CD14-positive monocyte (primary cell): ENCODE data around the gene GDF9. TPM values are rescaled to one million over a fixed set of nuclear protein-coding genes. Genes with fewer than 3 reads are reported as not detected.

Experiments used
- DNase-seq, 3 donors: peaks; one replicate each; pipeline ENCODE4 v3.0.0-alpha.2; 2011 to 2022
- H2AFZ ChIP-seq: 2 replicates; pipeline ENCODE4 v1.6.0; 2012; ENCODE audit warnings: mild to moderate bottlenecking, low read depth, low read length, inconsistent platforms; ENCODE audit not compliant: insufficient read depth, poor library complexity, severe bottlenecking
- H3K27ac ChIP-seq, 2 donors: 1 replicate in 1 of 2; 2 replicates in 1 of 2; pipeline ENCODE4 v1.5.1; 2012 to 2013; ENCODE audit warnings: low read length in 2 of 2, control low read depth in 1 of 2, inconsistent platforms in 1 of 2, low read depth in 1 of 2, mild to moderate bottlenecking in 1 of 2
- H3K27me3 ChIP-seq, 2 donors: one replicate each; pipeline versions ENCODE4 v1.6.0 to v1.6.1; 2011 to 2013; ENCODE audit warnings: low read length in 2 of 2; ENCODE audit not compliant: control insufficient read depth in 2 of 2, insufficient read depth in 2 of 2
- H3K36me3 ChIP-seq, 2 donors: replicated peaks in 1 of 2; 1 replicate in 1 of 2; 2 replicates in 1 of 2; pipeline versions ENCODE4 v1.5.1 to v1.6.1; 2012 to 2013; ENCODE audit warnings: low read length in 2 of 2, control low read depth in 1 of 2, inconsistent platforms in 1 of 2, mild to moderate bottlenecking in 1 of 2; ENCODE audit not compliant: insufficient read depth in 2 of 2, control insufficient read depth in 1 of 2
- H3K4me1 ChIP-seq, 2 donors: 1 replicate in 1 of 2; 2 replicates in 1 of 2; pipeline versions ENCODE4 v1.5.1 to v1.6.1; 2012 to 2013; ENCODE audit warnings: low read length in 2 of 2, control low read depth in 1 of 2, inconsistent platforms in 1 of 2, mild to moderate bottlenecking in 1 of 2, moderate library complexity in 1 of 2; ENCODE audit not compliant: insufficient read depth in 2 of 2, control insufficient read depth in 1 of 2
- H3K4me2 ChIP-seq: replicated peaks from 2 replicates; pipeline ENCODE3; 2012; ENCODE audit warnings: low read length, moderate library complexity, mild to moderate bottlenecking; ENCODE audit not compliant: poor library complexity, severe bottlenecking; ENCODE audit errors: extremely low read depth
- H3K4me3 ChIP-seq, 3 experiments: fragments of 200-600 bp in 1 of 3; sonication (generic) in 1 of 3; replicated peaks in 1 of 3; 1 replicate in 2 of 3; 2 replicates in 1 of 3; pipeline ENCODE4 v1.5.1; 2011 to 2013; ENCODE audit warnings: low read length in 3 of 3, mild to moderate bottlenecking in 3 of 3, control low read depth in 2 of 3, low read depth in 2 of 3, inconsistent platforms in 1 of 3, moderate library complexity in 1 of 3
- H3K79me2 ChIP-seq: 2 replicates; pipeline ENCODE4 v1.6.0; 2012; ENCODE audit warnings: mild to moderate bottlenecking, control low read depth, inconsistent platforms, low read length, moderate library complexity; ENCODE audit not compliant: insufficient read depth
- H3K9ac ChIP-seq: 2 replicates; pipeline ENCODE4 v1.6.0; 2017; ENCODE audit warnings: low read length, mild to moderate bottlenecking; ENCODE audit not compliant: insufficient read depth, poor library complexity, severe bottlenecking
- H3K9me3 ChIP-seq, 2 donors: replicated peaks in 1 of 2; 1 replicate in 1 of 2; 2 replicates in 1 of 2; pipeline versions ENCODE4 v1.5.1 to v1.6.1; 2012 to 2013; ENCODE audit warnings: low read length in 2 of 2, control low read depth in 1 of 2; ENCODE audit not compliant: control insufficient read depth in 1 of 2, insufficient read depth in 1 of 2
- H4K20me1 ChIP-seq: 2 replicates; pipeline ENCODE4 v1.6.0; 2012; ENCODE audit warnings: mild to moderate bottlenecking, low read length, control low read depth, moderate library complexity; ENCODE audit not compliant: insufficient read depth
- H3K27ac Mint-ChIP-seq, 7 donors: one replicate each; pipeline ENCODE4 v1.8.0; 2020; ENCODE audit warnings: mild to moderate bottlenecking in 7 of 7, mixed read lengths in 7 of 7, moderate library complexity in 6 of 7, inconsistent platforms in 2 of 7
- H3K27me3 Mint-ChIP-seq, 3 donors: one replicate each; pipeline ENCODE4 v1.8.0; 2021 to 2022; ENCODE audit warnings: low read depth in 3 of 3, mild to moderate bottlenecking in 3 of 3, mixed read lengths in 3 of 3, moderate library complexity in 3 of 3, inconsistent platforms in 1 of 3
- H3K36me3 Mint-ChIP-seq, 2 donors: one replicate each; pipeline ENCODE4 v1.8.0; 2020; ENCODE audit warnings: mixed read lengths in 2 of 2, inconsistent platforms in 1 of 2, mild to moderate bottlenecking in 1 of 2
- H3K4me1 Mint-ChIP-seq: one replicate; pipeline ENCODE4 v1.8.0; 2020; ENCODE audit warnings: mild to moderate bottlenecking, mixed read lengths
- H3K4me3 Mint-ChIP-seq, 2 donors: one replicate each; pipeline ENCODE4 v1.8.0; 2020; ENCODE audit warnings: mild to moderate bottlenecking in 2 of 2, mixed read lengths in 2 of 2, moderate library complexity in 1 of 2
- H3K9me3 Mint-ChIP-seq, 7 donors: one replicate each; pipeline ENCODE4 v1.8.0; 2020 to 2022; ENCODE audit warnings: mixed read lengths in 7 of 7, mild to moderate bottlenecking in 6 of 7, moderate library complexity in 6 of 7, inconsistent platforms in 2 of 7
- WGBS: methylation state at CpG from one replicate; pipeline ENCODE4 v1.1.5; 2013; ENCODE audit warnings: missing lambda C conversion rate; ENCODE audit not compliant: insufficient coverage; 5-methylcytosine and 5-hydroxymethylcytosine counted together
- intact Hi-C, 2 donors: fragments of 100-400 bp; cut with micrococcal nuclease; formaldehyde crosslinking; loops; one replicate each; pipeline versions ENCODE4 v1.15.0 to v1.15.1; 2023
- polyA plus RNA-seq, 3 donors: library from polyadenylated mRNA; depleted of rRNA in 1 of 3; unstranded in 2 of 3; stranded (reverse) in 1 of 3; fragments of 300-500 nt in 2 of 3; fragments of >200 nt in 1 of 3; fragmentation: Illumina TruSeq in 2 of 3; gene quantifications; 1 replicate in 2 of 3; 2 replicates in 1 of 3; pipeline ENCODE4 v1.2.3, GENCODE V29; 2012 to 2021
- TF ChIP-seq, protein P1 (sequence below): fragments of 200-600 bp; IDR thresholded peaks from one replicate; pipeline ENCODE4 v1.8.0; 2022; ENCODE audit warnings: antibody characterized with exemption, mild to moderate bottlenecking

GDF9 gene
- polyA plus RNA-seq, 3 donors, result 0.55 TPM; not detected in 2

DNA sequence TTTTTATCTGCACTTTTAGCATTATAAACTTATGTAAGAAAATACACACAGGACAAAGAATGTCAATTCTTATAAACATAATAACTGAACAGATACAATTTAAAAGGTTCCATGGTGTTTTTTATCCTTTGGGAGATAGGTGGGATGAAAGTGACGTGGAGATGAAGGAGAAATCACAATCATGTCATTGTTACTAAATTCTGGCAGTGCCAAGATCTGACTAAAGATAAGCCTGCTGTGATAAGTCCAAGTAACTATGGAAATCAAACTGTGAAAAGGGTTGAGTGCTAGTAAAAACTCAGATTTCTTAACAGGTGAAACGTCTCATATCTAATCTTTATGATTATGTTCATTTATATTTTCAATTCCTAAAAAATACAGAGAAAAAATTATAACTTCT is 18.3 kb upstream of the GDF9 start:
- Mint-ChIP-seq H3K9me3 (no peaks in the 10 kb centered on the region), H3K27me3 (no peaks in the 10 kb centered on the region), H3K4me3 (no peak overlapping the region), H3K36me3 (peaks cover 65 to 84% of the 10 kb centered on the region in 2 donors), H3K27ac (no peak overlapping the region), H3K4me1 (peaks cover 5% of the 10 kb centered on the region)
- WGBS, result no CpG with 5 or more reads among the region's 2 CpGs
- no peaks in the 10 kb centered on the region for H3K9me3 ChIP-seq
- TF ChIP-seq, protein P1, sequence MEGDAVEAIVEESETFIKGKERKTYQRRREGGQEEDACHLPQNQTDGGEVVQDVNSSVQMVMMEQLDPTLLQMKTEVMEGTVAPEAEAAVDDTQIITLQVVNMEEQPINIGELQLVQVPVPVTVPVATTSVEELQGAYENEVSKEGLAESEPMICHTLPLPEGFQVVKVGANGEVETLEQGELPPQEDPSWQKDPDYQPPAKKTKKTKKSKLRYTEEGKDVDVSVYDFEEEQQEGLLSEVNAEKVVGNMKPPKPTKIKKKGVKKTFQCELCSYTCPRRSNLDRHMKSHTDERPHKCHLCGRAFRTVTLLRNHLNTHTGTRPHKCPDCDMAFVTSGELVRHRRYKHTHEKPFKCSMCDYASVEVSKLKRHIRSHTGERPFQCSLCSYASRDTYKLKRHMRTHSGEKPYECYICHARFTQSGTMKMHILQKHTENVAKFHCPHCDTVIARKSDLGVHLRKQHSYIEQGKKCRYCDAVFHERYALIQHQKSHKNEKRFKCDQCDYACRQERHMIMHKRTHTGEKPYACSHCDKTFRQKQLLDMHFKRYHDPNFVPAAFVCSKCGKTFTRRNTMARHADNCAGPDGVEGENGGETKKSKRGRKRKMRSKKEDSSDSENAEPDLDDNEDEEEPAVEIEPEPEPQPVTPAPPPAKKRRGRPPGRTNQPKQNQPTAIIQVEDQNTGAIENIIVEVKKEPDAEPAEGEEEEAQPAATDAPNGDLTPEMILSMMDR, result no peak
- no peak overlapping the region for H3K27ac ChIP-seq
- H3K4me2 ChIP-seq, result no peak overlapping the region
- peaks cover 61 to 88% of the 10 kb centered on the region in 2 donors for H3K36me3 ChIP-seq
- H3K27me3 ChIP-seq, result no peaks in the 10 kb centered on the region
- H2AFZ ChIP-seq, result no peak overlapping the region
- H3K79me2 ChIP-seq, result no peaks in the 10 kb centered on the region
- no peak overlapping the region for H3K9ac ChIP-seq
- DNase-seq, result no peak
- no peaks in the 10 kb centered on the region for H4K20me1 ChIP-seq
- intact Hi-C loops, result loop anchor here (5.0 to 10.0 kb wide), 2 partner anchors 52 to 500 kb away; partner anchors contain the start of gene SHROOM1 (in 1 of the 2)
- no peaks in the 10 kb centered on the region for H3K4me1 ChIP-seq
- H3K4me3 ChIP-seq, result no peak overlapping the region

DNA sequence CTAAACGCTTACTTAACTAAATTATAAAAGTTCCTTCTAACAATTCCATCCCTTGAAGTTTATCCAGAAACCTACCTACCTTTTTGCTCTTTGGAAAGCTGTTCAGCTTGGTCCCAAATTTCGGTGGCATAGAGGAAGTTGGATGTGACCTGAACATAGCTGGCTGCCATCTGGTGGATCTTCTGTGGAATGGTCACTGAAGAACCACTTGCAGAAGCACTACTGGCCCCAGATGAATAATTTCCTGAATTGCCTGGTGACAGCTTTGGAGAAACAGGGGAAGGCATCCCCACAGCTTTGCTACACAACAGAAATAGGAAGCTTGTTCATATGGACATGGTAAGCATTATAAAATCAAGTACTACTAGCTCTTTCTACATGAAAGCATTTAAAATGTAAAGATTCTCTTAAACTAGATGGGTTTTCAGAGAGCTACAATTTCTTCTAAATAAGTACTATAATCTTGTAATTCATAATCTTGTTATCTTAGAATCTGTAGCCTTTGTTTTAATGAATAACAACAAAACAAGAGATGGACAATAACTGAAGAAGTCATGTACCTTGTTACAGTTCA is 17.1 kb upstream of the GDF9 start:
- peaks cover 66 to 88% of the 10 kb centered on the region in 2 donors for H3K36me3 Mint-ChIP-seq
- H3K9ac ChIP-seq, result no peak overlapping the region
- no peaks in the 10 kb centered on the region for H3K27me3 Mint-ChIP-seq
- no peaks in the 10 kb centered on the region for H3K4me1 ChIP-seq
- H3K4me3 Mint-ChIP-seq, result no peak overlapping the region
- no peaks in the 10 kb centered on the region for H3K79me2 ChIP-seq
- intact Hi-C loops, result loop anchor here (5.0 to 10.0 kb wide), 2 partner anchors 51 to 499 kb away; partner anchors contain the start of gene SHROOM1 (in 1 of the 2)
- TF ChIP-seq, protein P1, result peak; percentile 84
- no peaks in the 10 kb centered on the region for H3K9me3 ChIP-seq
- H3K4me1 Mint-ChIP-seq, result peaks cover 5% of the 10 kb centered on the region
- peaks cover under 1% of the 10 kb centered on the region for H4K20me1 ChIP-seq
- H3K4me2 ChIP-seq, result no peak overlapping the region
- no peak overlapping the region for H2AFZ ChIP-seq
- peaks cover 66 to 88% of the 10 kb centered on the region in 2 donors for H3K36me3 ChIP-seq
- peak; percentile 72 to 85 (median 82) for DNase-seq
- 0% methylated on average over 1 of the region's 2 CpGs for WGBS
- H3K27ac Mint-ChIP-seq, result no peak overlapping the region
- H3K27me3 ChIP-seq, result no peaks in the 10 kb centered on the region
- no peak overlapping the region for H3K27ac ChIP-seq
- no peak overlapping the region for H3K4me3 ChIP-seq
- H3K9me3 Mint-ChIP-seq, result no peaks in the 10 kb centered on the region
